Activated CD8-positive, alpha-beta memory T cell treated with anti-CD3 and anti-CD28 coated beads, Interleukin-2, amount 50 U/mL, for 48 hours (primary cell): ENCODE data around the gene KIAA1755.

Experiments
- DNase-seq: peaks from one replicate; pipeline ENCODE4 v3.0.0-alpha.2; 2020

KIAA1755 gene

DNA sequence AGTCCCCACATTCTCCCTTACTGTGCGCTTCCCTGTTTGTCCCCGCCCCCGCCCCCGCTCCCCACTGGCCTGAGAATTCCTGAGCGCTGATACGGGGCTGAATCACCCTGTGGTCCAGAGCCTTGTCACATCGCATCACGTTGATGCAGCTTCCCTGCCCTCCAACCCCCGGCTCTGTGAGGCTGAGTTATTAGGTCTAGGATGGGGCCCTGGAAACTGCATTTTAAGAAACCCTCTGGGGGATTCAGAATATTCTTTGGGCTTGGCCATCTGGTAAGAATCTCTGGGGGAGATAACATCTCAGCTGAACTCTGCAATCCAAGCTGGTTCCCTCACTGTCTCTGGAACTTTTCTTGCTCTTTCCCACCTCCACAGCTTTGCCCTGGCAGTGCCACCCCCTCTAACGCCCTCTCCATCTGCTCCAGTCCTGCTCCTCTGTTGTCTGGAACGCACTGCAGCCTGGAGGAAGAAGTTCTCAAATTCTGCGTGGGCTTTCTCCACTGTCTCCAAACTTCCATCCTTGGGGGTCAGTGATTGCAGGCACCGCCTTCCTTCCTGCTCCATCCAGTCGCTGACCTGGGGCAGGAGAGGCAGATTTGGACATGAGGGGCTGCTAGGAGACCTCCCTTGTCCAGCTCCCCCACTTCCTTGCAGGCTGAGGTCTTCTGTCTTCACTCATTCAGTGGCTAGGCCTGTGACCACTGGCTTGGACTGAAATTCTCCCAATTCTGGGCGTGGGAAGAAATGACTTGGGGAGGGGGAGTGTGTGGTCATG, 42.6 kb downstream of the KIAA1755 start:
- no peak for DNase-seq

DNA sequence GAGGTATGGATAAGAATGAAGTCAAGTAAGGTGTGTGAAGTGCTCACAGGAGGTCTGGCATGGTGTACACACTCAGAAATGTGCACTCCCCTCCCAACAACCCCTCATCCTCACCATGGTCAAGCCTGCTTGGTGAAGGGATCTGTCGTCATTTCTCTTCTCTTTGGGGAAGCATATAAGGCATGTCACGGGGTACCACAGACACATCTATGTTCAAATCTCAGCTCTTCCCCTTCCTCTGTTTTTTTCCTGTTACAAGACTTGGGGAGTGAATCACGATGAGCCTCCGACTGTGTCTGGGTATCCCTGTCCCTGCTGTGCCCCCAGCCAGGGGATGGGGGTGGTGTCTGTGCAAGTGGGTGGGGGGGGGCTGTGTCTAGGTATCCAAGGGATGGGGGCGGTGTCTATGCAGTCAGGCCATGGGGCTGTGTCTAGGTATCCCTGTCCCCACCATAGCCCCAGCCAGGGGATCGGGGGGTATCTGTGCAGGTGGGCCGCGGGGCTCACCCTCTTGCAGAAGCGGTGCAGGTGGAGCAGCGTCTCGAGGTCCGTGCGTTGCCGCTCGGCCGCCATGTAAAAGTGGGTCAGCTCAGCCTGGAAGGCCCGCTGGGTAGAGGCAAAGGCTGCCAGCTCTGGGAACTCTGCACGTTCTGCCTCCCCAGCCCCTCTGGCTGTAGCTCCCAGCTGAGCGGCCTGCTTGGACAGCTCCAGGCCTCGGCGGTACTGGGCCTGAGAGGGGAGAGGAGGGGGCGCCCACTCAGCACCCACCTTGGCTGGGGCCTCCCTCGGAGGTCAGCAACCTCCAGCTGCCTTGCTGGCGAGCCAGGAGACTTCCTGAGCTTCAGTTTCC, 43.6 kb downstream of the KIAA1755 start:
- DNase-seq, result no peak

DNA sequence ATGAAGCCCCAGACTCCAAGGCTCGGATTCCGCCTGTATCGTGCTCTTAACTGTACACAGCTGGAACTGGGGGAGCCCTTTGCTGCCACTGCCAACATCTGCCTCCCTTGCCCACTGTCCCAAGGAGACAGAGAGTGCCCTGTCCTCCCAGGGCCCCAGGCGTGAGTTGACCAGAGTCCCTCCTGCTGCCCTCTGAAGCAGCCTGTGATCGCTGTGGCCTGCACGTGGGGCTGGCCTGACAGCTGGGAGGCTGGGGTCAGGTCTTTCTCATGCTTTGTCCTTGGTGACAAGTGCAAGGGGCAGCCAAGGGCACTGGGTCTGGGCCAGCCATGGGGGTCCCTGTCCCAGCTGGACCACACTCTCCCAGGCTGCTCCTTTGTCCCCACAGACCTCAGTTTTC, 44.3 kb downstream of the KIAA1755 start:
- DNase-seq, result no peak

DNA sequence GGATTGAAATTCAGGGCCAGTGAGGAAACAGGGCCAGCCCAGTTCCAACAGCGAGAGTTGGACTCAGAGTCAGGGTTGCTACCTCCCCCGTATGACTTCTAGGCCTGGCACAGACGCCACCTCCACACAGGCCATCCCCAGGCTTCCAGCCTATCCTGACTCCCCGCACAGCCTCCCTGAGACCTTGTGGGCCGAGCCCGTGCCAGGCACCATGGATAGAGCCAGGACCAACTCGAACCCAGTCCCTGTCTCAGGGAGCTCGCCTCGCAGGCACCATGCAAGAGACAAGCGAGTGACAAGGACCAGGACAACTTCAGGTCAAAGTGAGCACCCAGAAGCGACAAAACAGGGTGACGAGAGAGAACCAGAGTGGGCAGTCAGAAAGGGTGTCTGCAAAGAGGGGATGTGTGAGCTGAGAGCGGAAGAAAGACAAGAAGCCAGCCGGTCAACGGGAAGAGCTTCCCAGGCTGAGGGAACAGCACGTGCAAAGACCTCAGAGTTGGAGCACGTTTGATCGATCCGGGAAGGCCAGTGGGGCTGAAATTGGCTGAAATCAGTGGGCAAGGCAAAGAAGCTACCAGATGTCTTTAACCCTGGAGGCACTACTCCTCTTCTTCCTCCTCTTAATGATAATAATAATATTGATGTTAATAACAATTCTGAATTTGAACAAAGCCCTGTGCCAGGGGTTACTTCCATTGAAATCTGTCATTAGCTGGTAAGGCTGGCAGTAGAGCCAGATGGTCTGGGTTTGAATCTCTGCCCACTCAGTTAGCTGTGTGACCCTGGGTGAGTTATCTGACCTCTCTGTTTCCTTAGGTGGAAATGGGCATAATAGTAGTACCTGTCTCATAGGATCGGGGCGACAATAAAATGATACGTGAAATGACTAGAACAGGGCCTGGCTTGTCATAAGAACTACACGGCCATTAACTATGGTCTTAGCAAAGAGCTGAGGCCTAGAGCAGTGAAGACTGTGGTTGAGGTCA, 45.0 kb downstream of the KIAA1755 start:
- DNase-seq, result no peak

DNA sequence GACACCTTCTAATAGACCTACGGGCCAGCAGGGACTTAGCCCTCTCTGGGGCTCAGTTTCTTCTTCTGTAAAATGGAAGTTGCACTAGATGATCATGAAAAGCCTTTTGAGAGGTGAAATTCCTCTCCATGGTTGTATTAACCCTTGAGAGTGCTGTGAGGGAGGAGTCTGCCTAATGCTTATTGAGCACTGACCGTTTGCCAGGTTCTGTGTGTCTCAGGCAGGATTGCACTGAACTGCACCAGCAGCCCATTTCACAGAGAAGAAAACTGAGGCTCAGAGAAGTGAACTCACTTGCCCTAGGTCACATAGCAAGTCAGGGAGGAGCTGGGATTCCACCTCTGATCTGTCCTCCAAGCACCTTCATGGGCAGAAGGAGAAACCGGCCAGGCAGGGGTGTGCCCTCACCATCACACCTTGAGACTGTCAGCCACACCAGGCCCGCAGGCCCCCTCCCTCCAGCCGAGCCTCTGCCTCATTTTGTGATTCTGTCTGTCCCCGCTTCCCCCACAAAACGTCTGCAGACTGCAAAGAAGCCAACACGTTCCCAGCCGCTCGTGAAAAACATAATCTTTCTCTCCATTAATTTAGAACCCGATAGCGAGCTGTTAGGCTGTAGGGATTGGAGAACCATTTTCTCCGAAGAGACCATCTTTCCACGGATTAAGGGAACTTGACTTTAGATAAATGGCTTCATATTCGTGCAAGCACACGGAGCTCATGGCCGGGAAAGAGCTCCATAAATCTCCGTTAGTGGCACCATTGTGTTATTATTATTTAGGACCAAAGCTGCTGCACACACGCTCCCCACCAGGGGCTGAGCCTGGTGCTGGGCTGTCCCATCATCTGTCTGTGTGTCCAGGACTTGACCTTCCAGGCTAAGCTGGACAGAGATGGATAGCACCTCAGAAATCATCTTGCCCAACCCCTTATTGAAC, 46.0 kb downstream of the KIAA1755 start:
- DNase-seq, result no peak

DNA sequence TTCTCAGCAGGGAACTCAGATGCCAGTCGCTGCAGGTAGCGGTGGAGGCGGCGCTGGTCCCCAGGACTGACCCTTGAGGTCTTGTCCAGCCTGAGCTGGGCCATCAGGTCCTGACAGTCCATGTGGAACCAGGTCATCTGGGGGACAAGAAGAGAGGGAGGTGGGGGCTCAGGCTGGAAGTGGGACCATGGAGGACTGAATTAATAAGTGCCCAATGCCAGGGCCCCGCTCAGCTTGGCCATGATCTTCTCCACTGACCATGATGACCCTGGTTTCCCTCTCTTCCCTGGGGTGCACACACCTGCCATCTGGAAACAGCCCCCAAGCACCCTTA, 47.0 kb downstream of the KIAA1755 start:
- no peak for DNase-seq

DNA sequence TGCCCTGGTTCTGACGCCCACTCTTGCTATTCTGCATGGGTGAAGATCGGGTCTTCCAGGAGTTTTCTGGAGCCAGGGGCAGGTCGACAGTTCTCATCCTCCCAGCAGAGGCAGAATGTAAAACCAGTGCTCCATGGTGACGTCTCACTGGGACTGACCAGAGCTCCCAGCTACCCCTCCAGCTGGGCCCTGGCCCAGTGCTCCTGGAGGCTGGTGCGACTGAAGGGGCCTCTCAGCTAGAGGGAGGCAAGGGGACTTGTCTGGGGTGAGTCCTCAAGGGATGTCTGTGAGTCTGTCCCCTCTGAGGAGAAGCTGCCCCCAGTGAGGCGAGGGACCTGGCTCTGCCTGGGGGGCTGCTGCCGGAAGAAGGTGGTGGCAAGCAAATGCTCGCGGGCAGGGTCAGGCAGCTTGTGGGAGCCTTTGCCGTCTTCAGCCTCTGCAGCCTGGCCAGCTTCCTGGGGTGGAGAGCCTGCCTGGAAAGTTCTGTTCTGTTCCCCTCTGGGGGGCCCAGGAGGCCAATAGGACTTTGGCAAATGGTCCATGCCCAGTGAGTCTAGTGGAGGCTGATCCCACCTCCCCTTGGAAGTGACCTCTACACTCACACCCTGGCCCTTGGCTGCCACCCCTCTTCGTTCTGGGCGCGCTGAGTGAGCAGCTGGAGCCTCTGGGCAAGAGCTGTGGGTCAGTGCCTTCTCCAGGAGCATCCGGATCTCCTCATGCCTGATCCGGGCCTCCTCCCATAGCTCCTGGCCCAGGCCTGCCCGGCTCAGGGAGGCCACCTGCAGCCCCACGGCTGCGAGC, 47.5 kb downstream of the KIAA1755 start:
- no peak for DNase-seq

DNA sequence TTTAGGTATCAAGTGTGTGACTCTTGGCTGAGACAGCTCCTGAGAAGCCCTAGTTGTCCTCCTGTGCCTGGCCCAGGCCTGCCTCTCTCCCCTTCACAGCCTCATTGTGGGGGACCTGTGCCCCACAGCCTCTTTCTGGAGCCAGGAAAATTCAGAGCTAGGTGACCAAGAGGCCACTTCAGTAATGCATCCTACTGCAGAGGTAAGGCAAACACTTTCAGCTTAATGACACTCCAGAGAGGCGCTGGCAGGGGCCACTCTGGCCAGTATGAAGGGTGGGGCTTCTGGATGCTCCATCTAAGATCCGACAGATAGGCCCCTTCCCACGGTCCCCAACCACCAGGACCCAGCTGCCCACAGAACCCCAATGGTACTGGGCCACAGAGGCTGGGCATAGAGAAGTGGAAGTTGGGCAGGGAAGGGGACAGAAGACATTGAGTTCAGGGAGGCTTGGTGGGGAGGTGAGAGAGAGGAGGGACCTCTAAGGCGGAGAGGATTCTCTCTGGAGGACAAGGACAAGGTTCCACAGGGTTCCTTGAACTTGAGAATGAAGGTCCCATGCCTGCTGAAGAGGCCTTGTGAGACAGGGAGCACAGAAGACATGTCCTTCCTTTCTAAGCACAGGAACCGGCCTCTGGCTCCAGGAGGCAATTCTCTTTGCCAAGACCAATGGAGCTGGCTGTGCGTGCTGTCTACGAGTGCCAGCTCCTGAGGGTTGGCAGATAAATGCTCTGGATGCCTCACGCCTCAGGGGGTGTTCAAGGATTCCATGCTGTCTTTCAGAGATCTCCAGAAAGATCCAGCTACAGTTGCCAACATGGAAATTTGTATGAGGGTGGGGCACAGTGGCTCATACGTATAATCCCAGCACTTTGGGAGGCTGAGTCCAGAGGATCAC, 49.1 kb downstream of the KIAA1755 start:
- no peak for DNase-seq

DNA sequence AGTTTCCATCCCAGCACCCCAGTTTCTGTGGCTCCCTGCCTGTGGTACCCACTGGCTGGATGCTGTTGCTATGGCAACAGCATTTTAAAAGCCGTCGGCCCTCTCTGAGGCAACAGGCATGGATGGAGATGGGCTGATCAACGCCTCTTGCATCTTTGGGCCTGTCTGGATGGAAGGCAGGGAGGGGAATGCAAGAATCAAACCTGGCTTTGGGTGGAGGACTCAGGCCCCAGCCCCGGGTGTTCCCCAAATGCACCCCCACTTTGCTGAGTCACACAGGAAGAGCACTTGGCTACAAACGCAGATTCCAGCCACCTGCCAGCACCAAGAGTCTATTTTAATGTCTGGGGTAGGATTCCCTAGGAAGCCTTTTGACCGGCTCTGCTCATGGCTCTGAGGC, 49.8 kb downstream of the KIAA1755 start:
- DNase-seq, result no peak

DNA sequence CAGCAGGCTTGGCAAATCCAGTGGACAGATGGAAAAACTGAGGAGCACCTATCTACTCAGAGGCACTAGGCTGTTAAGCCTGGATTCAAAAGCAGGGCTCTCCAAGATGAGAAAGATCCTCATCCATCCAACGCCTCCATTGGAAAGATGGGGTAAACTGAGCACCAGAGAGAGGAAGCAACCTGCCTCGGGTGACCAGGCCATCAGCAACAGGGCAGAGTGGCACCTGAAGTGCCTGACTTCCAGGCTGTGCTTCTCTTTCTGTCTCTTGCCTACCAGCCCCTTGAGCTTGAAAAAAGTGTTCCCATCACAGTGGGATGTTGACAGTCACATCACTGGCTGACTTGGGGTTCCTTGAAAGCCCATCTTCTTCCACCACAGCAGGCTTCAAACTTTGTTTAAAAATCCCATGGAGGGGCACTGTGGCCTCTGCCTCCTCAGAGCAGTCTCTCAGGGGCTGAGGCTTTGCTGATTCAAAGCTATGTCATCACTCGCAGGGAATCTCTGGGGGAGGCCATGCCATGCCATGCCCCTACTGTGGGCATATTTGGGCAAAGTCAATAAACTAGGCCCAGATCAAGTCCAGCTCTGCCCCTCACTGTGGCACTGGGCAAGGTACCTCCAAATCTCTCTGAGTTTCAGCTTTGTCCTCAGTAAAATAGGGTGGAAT, 50.7 kb downstream of the KIAA1755 start:
- no peak for DNase-seq

DNA sequence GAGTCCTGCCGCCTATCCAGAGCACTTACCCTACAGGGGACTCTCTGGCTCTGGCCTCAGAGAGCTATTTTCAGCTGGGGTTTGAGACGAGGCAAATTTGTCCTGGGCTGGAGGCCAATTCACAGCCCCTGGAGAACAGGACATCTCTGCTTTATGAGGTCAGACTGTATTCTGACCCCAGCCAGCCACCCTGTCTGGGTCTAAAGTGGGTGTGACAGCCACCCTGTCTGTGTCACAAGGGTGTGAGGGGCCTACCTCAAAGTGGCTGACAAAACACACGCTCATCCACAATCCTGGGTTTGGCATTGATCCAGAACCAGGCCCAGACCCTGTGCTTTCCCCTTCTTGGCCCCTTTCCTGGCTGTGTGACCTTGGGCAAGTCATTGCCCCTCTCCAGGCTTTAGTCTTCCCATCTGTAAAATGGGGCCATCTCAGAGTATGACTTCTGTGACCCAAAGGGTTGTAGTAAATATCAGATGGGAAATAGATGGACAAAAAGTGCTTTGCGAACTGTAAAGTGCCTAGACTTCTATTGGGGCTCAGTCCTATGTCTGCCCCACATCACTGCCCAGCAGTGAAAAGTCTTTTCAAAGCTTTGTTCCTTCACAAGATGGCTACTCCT, 51.4 kb downstream of the KIAA1755 start:
- DNase-seq, result no peak

DNA sequence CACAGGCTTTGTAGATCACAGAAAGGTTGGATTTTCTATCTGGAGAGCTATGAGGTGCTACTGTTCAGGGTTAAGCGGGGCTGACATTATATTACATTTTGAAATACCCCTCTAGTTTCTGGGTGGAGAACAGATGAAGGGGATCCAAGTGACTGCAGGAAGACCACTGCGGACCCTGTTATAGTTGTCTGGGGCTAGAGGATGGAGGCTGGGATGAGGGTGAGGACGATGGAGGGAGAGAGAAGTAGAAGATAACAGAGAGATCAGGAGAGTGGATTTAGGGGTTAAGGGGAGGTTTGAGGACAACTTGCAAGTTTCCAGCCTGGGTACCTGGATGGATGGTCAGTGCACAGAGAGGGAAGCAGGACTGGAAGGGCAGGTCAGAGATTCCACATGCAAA, 52.0 kb downstream of the KIAA1755 start:
- DNase-seq, result no peak

DNA sequence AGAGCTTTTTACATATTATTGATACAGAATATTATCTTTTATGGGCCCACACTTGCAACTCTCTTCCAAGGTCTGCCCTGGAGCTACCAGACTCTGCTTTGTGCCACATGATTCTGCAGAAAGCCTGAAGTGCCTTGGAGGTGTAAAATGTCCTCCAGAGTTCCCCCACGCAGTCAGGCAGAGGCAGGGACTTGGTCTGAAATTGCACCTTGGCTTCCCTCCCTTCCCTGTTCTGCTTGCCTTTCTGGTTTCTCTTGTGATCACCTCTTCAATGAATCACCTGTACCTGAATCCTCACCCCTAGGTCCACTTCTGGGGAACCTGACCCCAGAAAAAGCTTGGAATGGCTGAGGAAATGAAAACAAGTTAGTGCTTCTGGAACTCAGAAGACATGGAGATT, 52.4 kb downstream of the KIAA1755 start:
- DNase-seq, result no peak

DNA sequence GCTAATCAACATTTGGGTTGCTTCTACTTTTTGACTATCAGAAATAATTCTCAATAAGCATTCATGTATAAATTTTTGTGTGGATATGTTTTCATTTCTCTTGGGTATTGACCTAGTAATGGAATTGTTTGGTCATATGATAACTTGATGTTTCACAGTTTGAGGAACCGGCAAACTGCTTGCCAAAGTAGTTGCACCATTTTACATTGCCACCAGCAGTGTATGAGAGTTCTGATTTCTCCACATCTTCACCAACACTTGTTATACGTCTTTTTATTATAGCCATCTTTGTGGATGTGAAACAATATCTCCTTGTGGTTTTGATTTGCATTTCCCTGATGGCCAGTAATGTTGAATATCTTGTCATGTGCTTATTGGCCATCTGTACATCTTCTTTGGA, 52.9 kb downstream of the KIAA1755 start:
- DNase-seq, result no peak

DNA sequence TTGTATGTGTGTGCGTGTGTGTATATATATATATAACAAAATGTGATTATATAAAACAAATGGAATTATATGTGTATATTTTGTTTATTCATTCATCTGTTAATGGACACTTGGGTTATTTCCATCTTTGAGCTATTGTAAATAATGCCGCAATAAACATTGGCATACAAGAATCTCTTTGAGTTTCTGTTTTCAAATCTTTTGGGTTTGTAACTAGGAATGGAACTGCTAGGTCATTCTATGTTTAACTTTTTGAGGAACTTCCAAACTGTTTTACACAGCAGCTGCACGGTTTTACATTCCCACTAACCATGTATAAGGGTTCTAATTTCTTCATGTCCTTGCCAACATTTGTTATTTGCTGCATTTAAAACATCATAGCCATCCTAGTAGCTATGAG, 55.5 kb downstream of the KIAA1755 start:
- no peak for DNase-seq

DNA sequence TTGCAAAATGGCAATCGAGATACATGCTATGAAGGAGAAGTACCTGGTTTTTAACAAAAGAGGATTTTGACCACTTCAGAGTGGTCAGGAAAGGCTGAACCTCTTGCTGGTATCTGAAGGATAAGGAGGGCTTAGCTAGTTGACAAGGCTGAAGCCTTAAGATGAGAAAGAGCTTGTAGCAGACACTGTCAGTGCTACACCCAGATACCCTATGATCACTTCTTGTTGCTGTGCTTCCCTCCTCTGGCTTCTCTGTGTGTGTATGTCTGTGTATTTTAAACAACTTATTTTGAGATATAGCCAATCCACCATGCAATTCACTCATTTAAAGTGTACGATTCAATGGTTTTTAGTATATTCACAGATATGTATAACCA, 56.6 kb downstream of the KIAA1755 start:
- DNase-seq, result no peak

DNA sequence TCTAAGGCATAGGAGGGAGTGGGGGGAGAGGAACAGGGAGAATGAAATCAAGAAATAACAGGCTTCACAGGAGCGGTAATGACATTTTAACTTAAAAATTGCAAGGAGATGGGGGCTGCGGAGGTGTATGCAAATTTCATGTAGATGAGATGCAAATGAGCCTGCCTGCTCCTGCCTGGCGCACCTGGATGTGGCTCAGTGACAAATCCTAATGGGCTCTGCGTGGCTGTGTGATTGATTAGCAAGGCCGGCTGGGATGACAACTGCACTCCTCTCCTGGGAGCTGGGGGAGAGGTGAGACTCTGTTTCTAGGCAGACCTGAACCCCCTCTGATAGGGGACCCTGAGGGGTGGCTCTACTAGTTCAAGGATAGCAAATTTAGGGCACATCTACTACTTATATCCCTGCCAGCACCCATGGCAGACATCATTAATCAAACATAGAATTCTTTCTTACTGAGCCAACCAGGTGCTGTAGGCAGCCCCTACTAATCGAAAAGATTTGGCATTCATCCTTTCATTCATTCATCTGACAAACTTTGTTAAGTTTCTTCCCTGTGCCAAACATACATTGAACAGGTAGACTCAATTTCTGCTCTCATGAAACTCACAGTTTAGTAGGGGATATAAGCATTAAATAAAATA, 57.1 kb downstream of the KIAA1755 start:
- DNase-seq, result no peak

DNA sequence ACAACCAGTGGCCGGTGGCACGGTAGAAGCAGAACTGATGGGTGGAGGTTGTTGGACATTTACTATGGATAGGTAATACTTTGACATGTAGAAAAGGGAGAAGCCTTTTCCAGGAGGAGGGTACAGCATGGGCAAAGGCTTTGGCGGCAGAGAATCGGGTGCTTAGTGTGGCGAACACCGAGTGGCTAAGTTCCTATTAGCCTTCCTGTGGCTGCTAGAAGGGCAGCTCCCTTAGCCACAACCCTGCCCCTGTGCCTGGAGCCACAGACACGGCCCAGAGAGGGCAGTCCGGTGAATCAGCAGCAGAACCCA, 57.6 kb downstream of the KIAA1755 start:
- DNase-seq, result no peak
